Endothelial cell of umbilical vein (primary cell): ENCODE results near the gene TTLL10. TPM values are rescaled to one million over a fixed set of nuclear protein-coding genes. Genes with fewer than 3 reads are reported as not detected.

Source experiments
- BruUV-seq: library from RNA; stranded (reverse); fragments of 400-500 nt; replicated peaks from 2 replicates; lab custom pipeline; 2021; lab: Mats Ljungman, UMichigan
- CTCF ChIA-PET: fragments of 300-600, 350-600 bp; sonication (Branson Sonifier 250); formaldehyde crosslinking; loops from one replicate; lab custom pipeline; 2021; ENCODE audit warnings: antibody characterized with exemption, inconsistent platforms; lab: Charles Lee
- POLR2A ChIA-PET: fragments of 300-600, 350-600 bp; sonication (Branson Sonifier 250); formaldehyde crosslinking; loops from one replicate; lab custom pipeline; 2021; ENCODE audit warnings: antibody characterized with exemption, inconsistent platforms; lab: Charles Lee
- DNase-seq: peaks from one replicate; pipeline ENCODE4 v3.0.0-alpha.2; 2011; ENCODE audit warnings: low read depth, low spot score
- FAIRE-seq: peaks from 2 replicates; lab custom pipeline; 2011; peaks lifted over from hg19 to GRCh38; lab: Jason Lieb, UNC
- H2AFZ ChIP-seq: 2 replicates; pipeline ENCODE4 v1.6.0; 2012; ENCODE audit warnings: low read depth, low read length, control low read depth, inconsistent platforms
- H3K27ac ChIP-seq: 2 replicates; pipeline ENCODE4 v1.5.1; 2011; ENCODE audit warnings: low read depth, mild to moderate bottlenecking, control low read depth, low read length, moderate library complexity; ENCODE audit not compliant: insufficient read depth
- H3K27me3 ChIP-seq, 2 experiments: 2 replicates each; pipeline versions ENCODE4 v1.6.0 to v1.6.1; 2011; ENCODE audit warnings: low read length in 2 of 2, mixed read lengths in 1 of 2; ENCODE audit not compliant: control insufficient read depth in 2 of 2, insufficient read depth in 2 of 2
- H3K36me3 ChIP-seq, 2 experiments: 2 replicates in 1 of 2; 3 replicates in 1 of 2; pipeline ENCODE4 v1.5.1; 2011; ENCODE audit warnings: low read length in 2 of 2, mild to moderate bottlenecking in 1 of 2, moderate library complexity in 1 of 2; ENCODE audit not compliant: control insufficient read depth in 2 of 2, insufficient read depth in 2 of 2; ENCODE audit errors: extremely low read depth in 1 of 2
- H3K4me1 ChIP-seq: 3 replicates; pipeline ENCODE4 v1.5.1; 2011; ENCODE audit warnings: mild to moderate bottlenecking, low read length; ENCODE audit not compliant: control insufficient read depth, insufficient read depth; ENCODE audit errors: extremely low read depth
- H3K4me2 ChIP-seq: 2 replicates; pipeline ENCODE4 v1.6.1; 2011; ENCODE audit warnings: low read length, control low read depth, mixed read lengths; ENCODE audit not compliant: insufficient read depth
- H3K4me3 ChIP-seq, 3 experiments: fragments of 200-600 bp in 1 of 3; sonication (generic), shearing (Covaris generic) in 1 of 3; replicated peaks in 1 of 3; 2 replicates each; pipeline ENCODE4 v1.5.1; 2011 to 2016; ENCODE audit warnings: control low read depth in 3 of 3, low read length in 3 of 3, mild to moderate bottlenecking in 2 of 3, inconsistent platforms in 1 of 3, low read depth in 1 of 3, moderate library complexity in 1 of 3; ENCODE audit not compliant: insufficient read depth in 1 of 3
- H3K79me2 ChIP-seq: 2 replicates; pipeline ENCODE4 v1.6.0; 2012; ENCODE audit warnings: low read length, inconsistent platforms; ENCODE audit not compliant: control insufficient read depth, insufficient read depth
- H3K9ac ChIP-seq: replicated peaks from 2 replicates; pipeline ENCODE3; 2011; ENCODE audit warnings: low read length, control low read depth; ENCODE audit not compliant: insufficient read depth; ENCODE audit errors: extremely low read depth
- H3K9me1 ChIP-seq: replicated peaks from 3 replicates; pipeline ENCODE4 v1.6.0; 2011; ENCODE audit warnings: mild to moderate bottlenecking, low read length; ENCODE audit not compliant: control insufficient read depth, insufficient read depth; ENCODE audit errors: extremely low read depth
- H3K9me3 ChIP-seq: replicated peaks from 2 replicates; pipeline ENCODE4 v1.5.1; 2012; ENCODE audit warnings: low read length, inconsistent platforms; ENCODE audit not compliant: control insufficient read depth, insufficient read depth
- H4K20me1 ChIP-seq: replicated peaks from 2 replicates; pipeline ENCODE3; 2011; ENCODE audit warnings: mild to moderate bottlenecking, low read length; ENCODE audit not compliant: control insufficient read depth, insufficient read depth; ENCODE audit errors: extremely low read depth
- EZH2 ChIP-seq: IDR thresholded peaks from 2 replicates; pipeline ENCODE4 v1.6.1; 2012; ENCODE audit warnings: borderline replicate concordance, low read depth, mild to moderate bottlenecking, moderate library complexity, low read length, inconsistent platforms; ENCODE audit not compliant: severe bottlenecking
- FOS ChIP-seq: IDR thresholded peaks from 2 replicates; pipeline ENCODE4 v1.6.1; 2011; ENCODE audit warnings: mild to moderate bottlenecking, low read length, moderate library complexity, borderline replicate concordance; ENCODE audit not compliant: insufficient read depth
- JUN ChIP-seq: IDR thresholded peaks from 2 replicates; pipeline ENCODE4 v1.6.1; 2011; ENCODE audit warnings: borderline replicate concordance, low read depth; ENCODE audit not compliant: insufficient read length, insufficient read depth
- MYC ChIP-seq: IDR thresholded peaks from one replicate; pipeline ENCODE4 v1.6.1; 2011; ENCODE audit warnings: mild to moderate bottlenecking, low read depth, low read length
- POLR2A ChIP-seq: IDR thresholded peaks from 2 replicates; pipeline ENCODE4 v1.6.1; 2012; ENCODE audit warnings: low read depth, mild to moderate bottlenecking, control low read depth, low read length
- POLR2AphosphoS5 ChIP-seq: IDR thresholded peaks from 2 replicates; pipeline ENCODE4 v1.6.1; 2012; ENCODE audit warnings: low read depth, mild to moderate bottlenecking, control low read depth, low read length, moderate library complexity; ENCODE audit not compliant: insufficient read depth
- dilution Hi-C: fragments of 300-500 bp; cut with MboI; formaldehyde crosslinking; loops from one replicate; pipeline ENCODE4 v1.15.0; 2019; ENCODE audit warnings: low sequenced_read_pairs; ENCODE audit not compliant: extremely low pct_ligation_motif_present
- intact Hi-C: fragments of 100-400 bp; cut with micrococcal nuclease; formaldehyde crosslinking; loops from one replicate; pipeline ENCODE4 v1.10.0; 2022
- polyA plus RNA-seq, 4 experiments: library from polyadenylated mRNA; depleted of rRNA in 3 of 4; stranded (reverse) in 3 of 4; unstranded in 1 of 4; fragments of >200 nt; gene quantifications; 2 replicates each; pipeline versions ENCODE4 v1.2.1 to v1.2.3, GENCODE V29; 2011 to 2012; ENCODE audit warnings: missing spikeins in 1 of 4
- total RNA-seq: library from RNA; stranded (reverse); gene quantifications from 2 replicates; pipeline ENCODE4 v1.2.3, GENCODE V29; 2021
- TF ChIP-seq, protein P1 (sequence below): IDR thresholded peaks from 2 replicates; pipeline ENCODE4 v1.6.1; 2011; ENCODE audit not compliant: insufficient read depth, insufficient read length
- TF ChIP-seq, protein P2 (sequence below), 2 donors: IDR thresholded peaks; 1 replicate in 1 of 2; 2 replicates in 1 of 2; pipeline ENCODE4 v1.5.1; 2011; ENCODE audit warnings: low read length in 2 of 2, mild to moderate bottlenecking in 2 of 2, moderate library complexity in 2 of 2, control low read depth in 1 of 2, inconsistent platforms in 1 of 2, low read depth in 1 of 2; ENCODE audit not compliant: insufficient read depth in 1 of 2; ENCODE audit errors: extremely low read depth in 1 of 2

The TTLL10 gene
- total and polyA plus RNA-seq, 2 donors (not counting 3 experiments of a cell fraction or from before 2014, with no cell fraction given) = not detected

DNA sequence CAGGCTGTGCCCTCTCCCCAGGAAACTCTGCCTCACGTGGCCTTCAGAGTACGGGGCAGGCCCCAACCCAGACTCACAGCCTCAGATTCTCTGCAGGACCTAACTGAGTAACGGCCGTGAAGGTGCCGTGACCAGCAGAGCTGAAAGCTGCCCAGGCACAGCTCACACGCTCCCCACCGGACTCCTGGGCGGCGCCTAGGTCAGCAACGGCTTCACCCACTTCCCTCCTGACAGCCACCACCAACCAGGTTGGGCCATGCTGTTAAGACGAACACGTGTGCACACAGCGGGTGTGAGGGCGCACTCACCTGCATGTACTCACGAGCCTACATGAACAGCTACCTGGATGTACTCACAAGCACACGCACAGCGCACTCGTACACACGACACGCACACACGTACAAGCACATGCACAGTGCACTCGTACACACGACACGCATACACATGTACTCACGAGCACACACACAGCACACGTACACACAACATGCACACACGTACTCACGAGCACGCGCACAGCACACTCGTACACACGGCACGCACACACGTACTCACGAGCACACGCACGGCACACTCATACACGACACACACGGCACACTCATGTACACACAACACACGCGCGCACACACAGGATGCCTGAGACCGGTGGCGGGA lies 49.0 kb downstream of the TTLL10 start:
- no peak overlapping the region for H2AFZ ChIP-seq
- TF ChIP-seq, protein P1, sequence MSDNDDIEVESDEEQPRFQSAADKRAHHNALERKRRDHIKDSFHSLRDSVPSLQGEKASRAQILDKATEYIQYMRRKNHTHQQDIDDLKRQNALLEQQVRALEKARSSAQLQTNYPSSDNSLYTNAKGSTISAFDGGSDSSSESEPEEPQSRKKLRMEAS = no peak
- no peak for TF ChIP-seq EZH2
- TF ChIP-seq FOS = no peak
- no peak for TF ChIP-seq POLR2A
- no peak for TF ChIP-seq MYC
- no peak for TF ChIP-seq POLR2AphosphoS5
- no peak for TF ChIP-seq JUN
- peaks cover 0 to 54% of the 10 kb centered on the region in 2 experiments for H3K36me3 ChIP-seq
- intact Hi-C loops (no loop called here), dilution Hi-C loops (no loop called here)
- no peaks in the 10 kb centered on the region for H3K27me3 ChIP-seq
- CTCF ChIA-PET = no interaction called here
- H3K27ac ChIP-seq = no peak overlapping the region
- no peak overlapping the region for H3K4me3 ChIP-seq
- H3K9me3 ChIP-seq = no peaks in the 10 kb centered on the region
- POLR2A ChIA-PET = no interaction called here
- H3K4me1 ChIP-seq = no peaks in the 10 kb centered on the region
- H4K20me1 ChIP-seq = no peaks in the 10 kb centered on the region
- no peak overlapping the region for H3K4me2 ChIP-seq
- peaks cover 22% of the 10 kb centered on the region for H3K79me2 ChIP-seq
- no peak for FAIRE-seq
- BruUV-seq = no TSS peak
- DNase-seq = no peak
- H3K9me1 ChIP-seq = no peaks in the 10 kb centered on the region
- H3K9ac ChIP-seq = no peak overlapping the region

DNA sequence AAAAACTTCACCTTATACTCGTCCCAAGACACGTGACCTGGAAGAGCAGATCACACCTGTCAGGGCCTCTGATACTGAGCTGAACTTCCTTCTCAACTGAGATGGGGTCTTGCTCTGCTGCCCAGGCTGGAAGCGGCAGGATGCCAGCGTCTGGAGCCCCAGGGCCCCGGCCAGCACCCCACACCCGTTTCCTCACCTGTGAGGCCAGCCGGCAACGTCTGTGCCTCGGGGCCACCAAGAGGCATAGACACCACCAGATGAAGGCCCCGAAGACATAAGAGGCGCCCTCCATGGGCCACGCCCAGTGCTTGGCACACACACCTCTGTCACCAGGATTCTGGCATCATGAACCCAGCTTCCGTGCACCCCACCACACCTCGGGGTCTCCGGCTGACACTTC lies 49.6 kb downstream of the TTLL10 start:
- dilution Hi-C loops (no loop called here), intact Hi-C loops (no loop called here)
- TF ChIP-seq FOS (no peak), MYC (no peak), EZH2 (no peak), JUN (no peak)
- TF ChIP-seq, protein P1 = no peak
- TF ChIP-seq, protein P2, sequence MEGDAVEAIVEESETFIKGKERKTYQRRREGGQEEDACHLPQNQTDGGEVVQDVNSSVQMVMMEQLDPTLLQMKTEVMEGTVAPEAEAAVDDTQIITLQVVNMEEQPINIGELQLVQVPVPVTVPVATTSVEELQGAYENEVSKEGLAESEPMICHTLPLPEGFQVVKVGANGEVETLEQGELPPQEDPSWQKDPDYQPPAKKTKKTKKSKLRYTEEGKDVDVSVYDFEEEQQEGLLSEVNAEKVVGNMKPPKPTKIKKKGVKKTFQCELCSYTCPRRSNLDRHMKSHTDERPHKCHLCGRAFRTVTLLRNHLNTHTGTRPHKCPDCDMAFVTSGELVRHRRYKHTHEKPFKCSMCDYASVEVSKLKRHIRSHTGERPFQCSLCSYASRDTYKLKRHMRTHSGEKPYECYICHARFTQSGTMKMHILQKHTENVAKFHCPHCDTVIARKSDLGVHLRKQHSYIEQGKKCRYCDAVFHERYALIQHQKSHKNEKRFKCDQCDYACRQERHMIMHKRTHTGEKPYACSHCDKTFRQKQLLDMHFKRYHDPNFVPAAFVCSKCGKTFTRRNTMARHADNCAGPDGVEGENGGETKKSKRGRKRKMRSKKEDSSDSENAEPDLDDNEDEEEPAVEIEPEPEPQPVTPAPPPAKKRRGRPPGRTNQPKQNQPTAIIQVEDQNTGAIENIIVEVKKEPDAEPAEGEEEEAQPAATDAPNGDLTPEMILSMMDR (IDR thresholded peaks at IDR 0.05; ENCODE audit: extremely low read depth in 1 of 2, insufficient read depth in 1 of 2, low read depth in 1 of 2, low read length in 2 of 2) = no peak
- H2AFZ ChIP-seq = no peak overlapping the region
- H3K27me3 ChIP-seq = no peaks in the 10 kb centered on the region
- no peak overlapping the region for H3K27ac ChIP-seq
- H3K9me3 ChIP-seq = no peaks in the 10 kb centered on the region
- H3K9me1 ChIP-seq = no peaks in the 10 kb centered on the region
- no peaks in the 10 kb centered on the region for H4K20me1 ChIP-seq
- FAIRE-seq = no peak
- DNase-seq = no peak
- no peak overlapping the region for H3K9ac ChIP-seq
- ChIA-PET CTCF (no interaction called here), POLR2A (no interaction called here)
- H3K4me3 ChIP-seq = no peak overlapping the region
- peaks cover 28% of the 10 kb centered on the region for H3K79me2 ChIP-seq
- H3K4me1 ChIP-seq = no peaks in the 10 kb centered on the region
- peaks cover 4 to 53% of the 10 kb centered on the region in 2 experiments for H3K36me3 ChIP-seq
- no peak overlapping the region for H3K4me2 ChIP-seq
- no TSS peak for BruUV-seq
